GM19324 (cell line): Measurements from ENCODE around the gene NFU1.
"Not testable (repeated sequence)": the region's sequence is repeated elsewhere in the genome, so short reads cannot be mapped to it uniquely, and the experiment has no call there.

ENCODE experiments used
- ATAC-seq: cut with Tn5 transposase; IDR thresholded peaks from one replicate; pipeline ENCODE4 v1.9.1; 2021; ENCODE audit warnings: mild to moderate bottlenecking, moderate library complexity; ENCODE audit not compliant: unreplicated experiment, low FRiP score

The NFU1 gene

DNA sequence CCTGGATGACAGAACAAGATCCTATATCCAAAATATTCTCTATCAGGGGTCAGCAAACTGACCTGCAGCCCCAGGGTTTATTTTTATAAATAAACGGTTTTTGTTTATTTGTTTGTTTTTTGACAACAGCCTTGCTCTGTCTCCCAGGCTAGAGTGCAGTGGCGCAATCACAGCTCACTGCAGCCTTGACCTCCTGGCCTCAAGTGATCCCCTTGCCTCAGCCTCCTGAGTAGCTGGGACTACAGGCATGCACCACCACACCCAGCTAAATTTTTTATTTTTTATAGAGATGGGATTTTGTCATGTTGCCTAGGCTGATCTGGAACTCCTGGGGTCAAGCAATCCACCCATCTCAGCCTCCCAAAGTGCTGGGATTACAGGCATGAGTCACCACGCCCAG lies 82.3 kb downstream of the NFU1 start:
- not testable (repeated sequence) for ATAC-seq

DNA sequence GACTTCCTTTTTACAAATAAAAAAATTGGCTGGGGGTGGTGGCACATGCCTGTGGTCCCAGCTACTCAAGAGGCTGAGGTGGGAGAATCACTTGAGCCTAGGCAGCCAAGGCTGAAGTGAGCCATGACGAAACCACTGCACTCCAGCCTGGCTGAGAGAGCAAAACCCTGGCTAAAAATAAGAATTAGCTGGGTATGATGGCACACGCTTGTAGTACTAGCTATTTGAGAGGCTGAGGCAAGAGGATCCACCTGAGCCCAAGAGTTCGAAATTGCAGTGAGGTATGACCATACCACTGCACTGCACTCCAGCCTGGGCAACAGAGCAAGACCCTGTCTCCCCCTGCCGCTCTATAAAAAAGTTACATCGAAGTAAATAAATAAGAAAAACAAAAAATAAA lies 83.9 kb downstream of the NFU1 start:
- ATAC-seq, result no peak

DNA sequence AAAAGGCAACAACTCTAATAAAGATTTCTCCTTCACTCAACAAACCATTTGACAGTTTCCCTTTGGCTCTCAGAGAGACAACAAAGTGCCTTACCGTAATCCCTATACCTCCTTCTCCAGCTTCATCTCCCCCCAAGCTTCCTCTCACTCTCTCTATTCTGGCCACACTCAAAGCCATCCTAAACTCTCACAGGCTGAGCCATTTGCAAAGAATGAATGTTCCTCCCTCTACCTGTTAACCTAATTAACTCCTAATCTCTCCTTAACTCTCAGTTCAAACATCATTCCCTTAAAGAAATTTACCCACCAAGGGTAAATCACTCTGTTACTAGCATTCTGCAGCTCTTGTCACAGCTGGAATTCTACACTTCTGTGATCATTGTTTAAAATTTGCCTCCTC lies 88.5 kb downstream of the NFU1 start:
- ATAC-seq, result no peak
